HG03045 (cell line): ENCODE measurements around the gene SLC23A3.

Experiments used
- ATAC-seq: cut with Tn5 transposase; IDR thresholded peaks from one replicate; pipeline ENCODE4 v1.9.1; 2021; ENCODE audit warnings: mild to moderate bottlenecking, moderate library complexity; ENCODE audit not compliant: unreplicated experiment

The SLC23A3 gene

DNA sequence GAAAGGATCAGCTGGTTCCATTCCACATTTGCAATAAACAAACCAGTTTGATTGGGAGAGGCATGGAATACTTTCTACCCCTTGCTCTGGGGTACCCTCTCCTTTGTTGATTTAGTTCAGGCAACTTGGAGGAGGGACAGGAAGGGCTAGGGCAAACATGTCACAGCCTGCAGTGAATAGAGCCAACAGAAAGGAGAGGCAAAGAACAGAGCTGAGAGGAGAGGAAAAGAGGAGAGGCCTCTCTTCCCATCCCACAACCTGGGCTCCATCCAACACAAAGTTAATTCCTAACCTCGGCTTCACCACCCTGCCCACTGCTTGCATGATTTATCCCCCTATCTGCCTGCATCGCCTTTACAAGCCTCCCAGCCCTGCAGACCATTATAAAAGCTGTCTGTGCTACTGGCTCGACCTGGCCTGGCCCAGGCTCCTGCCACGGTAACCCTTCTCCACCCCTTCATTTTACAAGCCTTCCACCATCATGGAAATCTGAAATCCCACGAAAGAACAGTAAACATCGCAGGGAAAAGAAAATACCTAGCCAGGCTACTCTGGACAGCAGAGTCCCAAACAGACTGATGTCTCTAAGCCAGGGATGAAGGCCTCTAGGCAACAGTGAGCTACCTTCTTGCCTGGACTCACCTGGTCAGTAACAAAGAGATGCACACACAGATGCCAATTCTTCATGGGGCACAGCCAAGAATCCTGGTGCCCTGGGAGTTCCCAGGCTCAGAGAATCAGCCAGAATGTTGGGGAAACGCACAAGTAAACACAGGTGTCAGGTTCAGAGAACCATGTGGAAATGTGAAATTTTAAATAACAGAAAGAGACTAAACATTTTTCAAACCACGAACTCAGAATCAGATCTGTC is 52.8 kb downstream of the SLC23A3 start:
- no peak for ATAC-seq

DNA sequence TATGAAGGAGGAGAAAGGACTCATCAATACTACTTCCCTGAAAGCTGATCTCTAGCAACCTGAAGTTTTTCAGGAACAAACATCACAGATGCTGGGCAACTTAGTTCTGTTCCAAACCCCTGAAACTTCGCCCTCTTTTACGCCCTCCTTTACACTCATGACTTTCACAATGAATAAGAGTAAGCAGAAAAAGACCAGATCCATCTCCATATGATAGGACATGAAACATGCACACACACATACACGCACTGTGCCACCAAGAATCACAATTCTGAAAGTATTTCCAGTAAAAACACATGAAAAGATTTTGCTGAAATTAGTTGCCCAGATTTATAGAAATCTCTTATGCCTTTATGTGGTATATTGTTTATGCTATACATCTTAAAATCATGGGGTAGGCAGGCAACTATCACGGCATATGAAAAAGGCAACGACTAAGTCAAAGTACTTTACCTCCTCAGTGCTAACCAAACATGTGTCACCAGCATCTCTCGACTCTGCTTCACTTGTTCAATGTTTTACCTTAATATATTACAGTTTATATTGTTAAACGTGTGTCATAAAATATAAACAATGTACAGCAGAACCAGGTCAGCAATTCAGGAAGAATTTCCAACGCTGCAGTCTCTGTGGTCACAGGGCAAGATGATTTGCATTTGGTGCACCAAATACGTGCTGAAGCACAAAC is 57.0 kb downstream of the SLC23A3 start:
- no peak for ATAC-seq

GRCh38 chr2:219112062-219112406 is 57.8 kb downstream of the SLC23A3 start:
- no peak for ATAC-seq
